Endothelial cell of umbilical vein (primary cell): ENCODE measurements around the gene MED27. TPM values are rescaled to one million over a fixed set of nuclear protein-coding genes. Genes with fewer than 3 reads are reported as not detected.

Source experiments
- BruUV-seq: library from RNA; stranded (reverse); fragments of 400-500 nt; replicated peaks from 2 replicates; lab custom pipeline; 2021; lab: Mats Ljungman, UMichigan
- CTCF ChIA-PET: fragments of 300-600, 350-600 bp; sonication (Branson Sonifier 250); formaldehyde crosslinking; loops from one replicate; lab custom pipeline; 2021; ENCODE audit warnings: antibody characterized with exemption, inconsistent platforms; lab: Charles Lee
- POLR2A ChIA-PET: fragments of 300-600, 350-600 bp; sonication (Branson Sonifier 250); formaldehyde crosslinking; loops from one replicate; lab custom pipeline; 2021; ENCODE audit warnings: antibody characterized with exemption, inconsistent platforms; lab: Charles Lee
- DNase-seq: peaks from one replicate; pipeline ENCODE4 v3.0.0-alpha.2; 2011; ENCODE audit warnings: low read depth, low spot score
- FAIRE-seq: peaks from 2 replicates; lab custom pipeline; 2011; peaks lifted over from hg19 to GRCh38; lab: Jason Lieb, UNC
- H2AFZ ChIP-seq: 2 replicates; pipeline ENCODE4 v1.6.0; 2012; ENCODE audit warnings: low read depth, low read length, control low read depth, inconsistent platforms
- H3K27ac ChIP-seq: 2 replicates; pipeline ENCODE4 v1.5.1; 2011; ENCODE audit warnings: low read depth, mild to moderate bottlenecking, control low read depth, low read length, moderate library complexity; ENCODE audit not compliant: insufficient read depth
- H3K27me3 ChIP-seq, 2 experiments: 2 replicates each; pipeline versions ENCODE4 v1.6.0 to v1.6.1; 2011; ENCODE audit warnings: low read length in 2 of 2, mixed read lengths in 1 of 2; ENCODE audit not compliant: control insufficient read depth in 2 of 2, insufficient read depth in 2 of 2
- H3K36me3 ChIP-seq, 2 experiments: 2 replicates in 1 of 2; 3 replicates in 1 of 2; pipeline ENCODE4 v1.5.1; 2011; ENCODE audit warnings: low read length in 2 of 2, mild to moderate bottlenecking in 1 of 2, moderate library complexity in 1 of 2; ENCODE audit not compliant: control insufficient read depth in 2 of 2, insufficient read depth in 2 of 2; ENCODE audit errors: extremely low read depth in 1 of 2
- H3K4me1 ChIP-seq: 3 replicates; pipeline ENCODE4 v1.5.1; 2011; ENCODE audit warnings: mild to moderate bottlenecking, low read length; ENCODE audit not compliant: control insufficient read depth, insufficient read depth; ENCODE audit errors: extremely low read depth
- H3K4me2 ChIP-seq: 2 replicates; pipeline ENCODE4 v1.6.1; 2011; ENCODE audit warnings: low read length, control low read depth, mixed read lengths; ENCODE audit not compliant: insufficient read depth
- H3K4me3 ChIP-seq, 3 experiments: fragments of 200-600 bp in 1 of 3; sonication (generic), shearing (Covaris generic) in 1 of 3; replicated peaks in 1 of 3; 2 replicates each; pipeline ENCODE4 v1.5.1; 2011 to 2016; ENCODE audit warnings: control low read depth in 3 of 3, low read length in 3 of 3, mild to moderate bottlenecking in 2 of 3, inconsistent platforms in 1 of 3, low read depth in 1 of 3, moderate library complexity in 1 of 3; ENCODE audit not compliant: insufficient read depth in 1 of 3
- H3K79me2 ChIP-seq: 2 replicates; pipeline ENCODE4 v1.6.0; 2012; ENCODE audit warnings: low read length, inconsistent platforms; ENCODE audit not compliant: control insufficient read depth, insufficient read depth
- H3K9ac ChIP-seq: replicated peaks from 2 replicates; pipeline ENCODE3; 2011; ENCODE audit warnings: low read length, control low read depth; ENCODE audit not compliant: insufficient read depth; ENCODE audit errors: extremely low read depth
- H3K9me1 ChIP-seq: replicated peaks from 3 replicates; pipeline ENCODE4 v1.6.0; 2011; ENCODE audit warnings: mild to moderate bottlenecking, low read length; ENCODE audit not compliant: control insufficient read depth, insufficient read depth; ENCODE audit errors: extremely low read depth
- H3K9me3 ChIP-seq: replicated peaks from 2 replicates; pipeline ENCODE4 v1.5.1; 2012; ENCODE audit warnings: low read length, inconsistent platforms; ENCODE audit not compliant: control insufficient read depth, insufficient read depth
- H4K20me1 ChIP-seq: replicated peaks from 2 replicates; pipeline ENCODE3; 2011; ENCODE audit warnings: mild to moderate bottlenecking, low read length; ENCODE audit not compliant: control insufficient read depth, insufficient read depth; ENCODE audit errors: extremely low read depth
- CTCF ChIP-seq, 2 donors: IDR thresholded peaks; 1 replicate in 1 of 2; 2 replicates in 1 of 2; pipeline ENCODE4 v1.5.1; 2011; ENCODE audit warnings: low read length in 2 of 2, mild to moderate bottlenecking in 2 of 2, moderate library complexity in 2 of 2, control low read depth in 1 of 2, inconsistent platforms in 1 of 2, low read depth in 1 of 2; ENCODE audit not compliant: insufficient read depth in 1 of 2; ENCODE audit errors: extremely low read depth in 1 of 2
- EZH2 ChIP-seq: IDR thresholded peaks from 2 replicates; pipeline ENCODE4 v1.6.1; 2012; ENCODE audit warnings: borderline replicate concordance, low read depth, mild to moderate bottlenecking, moderate library complexity, low read length, inconsistent platforms; ENCODE audit not compliant: severe bottlenecking
- FOS ChIP-seq: IDR thresholded peaks from 2 replicates; pipeline ENCODE4 v1.6.1; 2011; ENCODE audit warnings: mild to moderate bottlenecking, low read length, moderate library complexity, borderline replicate concordance; ENCODE audit not compliant: insufficient read depth
- GATA2 ChIP-seq: IDR thresholded peaks from 2 replicates; pipeline ENCODE4 v1.7.0; 2011; ENCODE audit warnings: low read depth, mild to moderate bottlenecking, moderate library complexity, mixed read lengths, low read length; ENCODE audit not compliant: insufficient read length, insufficient read depth
- JUN ChIP-seq: IDR thresholded peaks from 2 replicates; pipeline ENCODE4 v1.6.1; 2011; ENCODE audit warnings: borderline replicate concordance, low read depth; ENCODE audit not compliant: insufficient read length, insufficient read depth
- MAX ChIP-seq: IDR thresholded peaks from 2 replicates; pipeline ENCODE4 v1.6.1; 2011; ENCODE audit not compliant: insufficient read depth, insufficient read length
- MYC ChIP-seq: IDR thresholded peaks from one replicate; pipeline ENCODE4 v1.6.1; 2011; ENCODE audit warnings: mild to moderate bottlenecking, low read depth, low read length
- POLR2A ChIP-seq: IDR thresholded peaks from 2 replicates; pipeline ENCODE4 v1.6.1; 2012; ENCODE audit warnings: low read depth, mild to moderate bottlenecking, control low read depth, low read length
- POLR2AphosphoS5 ChIP-seq: IDR thresholded peaks from 2 replicates; pipeline ENCODE4 v1.6.1; 2012; ENCODE audit warnings: low read depth, mild to moderate bottlenecking, control low read depth, low read length, moderate library complexity; ENCODE audit not compliant: insufficient read depth
- dilution Hi-C: fragments of 300-500 bp; cut with MboI; formaldehyde crosslinking; loops from one replicate; pipeline ENCODE4 v1.15.0; 2019; ENCODE audit warnings: low sequenced_read_pairs; ENCODE audit not compliant: extremely low pct_ligation_motif_present
- intact Hi-C: fragments of 100-400 bp; cut with micrococcal nuclease; formaldehyde crosslinking; loops from one replicate; pipeline ENCODE4 v1.10.0; 2022
- polyA plus RNA-seq, 4 experiments: library from polyadenylated mRNA; depleted of rRNA in 3 of 4; stranded (reverse) in 3 of 4; unstranded in 1 of 4; fragments of >200 nt; gene quantifications; 2 replicates each; pipeline versions ENCODE4 v1.2.1 to v1.2.3, GENCODE V29; 2011 to 2012; ENCODE audit warnings: missing spikeins in 1 of 4
- total RNA-seq: library from RNA; stranded (reverse); gene quantifications from 2 replicates; pipeline ENCODE4 v1.2.3, GENCODE V29; 2021

MED27 gene
- total and polyA plus RNA-seq, 2 donors (not counting 3 experiments of a cell fraction or from before 2014, with no cell fraction given), result 27.9 to 47.8 TPM

GRCh38 chr9:131840751-131841702 lies 238.6 kb downstream of the MED27 start:
- H3K9ac ChIP-seq, result no peak overlapping the region
- no peaks in the 10 kb centered on the region for H3K27me3 ChIP-seq
- no peaks in the 10 kb centered on the region for H3K36me3 ChIP-seq
- no peaks in the 10 kb centered on the region for H3K4me1 ChIP-seq
- no peak overlapping the region for H3K4me3 ChIP-seq
- CTCF ChIA-PET, result interaction anchor here (1.6 kb wide), 2 partner anchors 13 to 63 kb away, joined by 5 read pairs; no protein-coding TSS in a partner anchor
- H2AFZ ChIP-seq, result no peak overlapping the region
- H3K9me3 ChIP-seq, result no peaks in the 10 kb centered on the region
- no peak overlapping the region for H3K4me2 ChIP-seq
- dilution Hi-C loops (no loop called here), intact Hi-C loops (no loop called here)
- no TSS peak for BruUV-seq
- no peaks in the 10 kb centered on the region for H3K9me1 ChIP-seq
- no peaks in the 10 kb centered on the region for H4K20me1 ChIP-seq
- TF ChIP-seq POLR2A (no peak), EZH2 (no peak), FOS (no peak), POLR2AphosphoS5 (no peak), CTCF (IDR thresholded peaks at IDR 0.05; ENCODE audit: extremely low read depth in 1 of 2, insufficient read depth in 1 of 2, low read depth in 1 of 2, low read length in 2 of 2) (no peak), MAX (no peak), GATA2 (no peak), MYC (no peak), JUN (no peak)
- no peak overlapping the region for H3K27ac ChIP-seq
- FAIRE-seq (no peak), DNase-seq (no peak)
- no peaks in the 10 kb centered on the region for H3K79me2 ChIP-seq
- POLR2A ChIA-PET, result no interaction called here
